ENCODE measurements around the gene FGF7. TPM values are rescaled to one million over a fixed set of nuclear protein-coding genes. Genes with fewer than 3 reads are reported as not detected.
"Not testable (repeated sequence)": the region's sequence is repeated elsewhere in the genome, so short reads cannot be mapped to it uniquely, and the experiment has no call there.

Gene FGF7
- total RNA-seq, 1 donor from 2014 or later = 35.0 TPM

DNA sequence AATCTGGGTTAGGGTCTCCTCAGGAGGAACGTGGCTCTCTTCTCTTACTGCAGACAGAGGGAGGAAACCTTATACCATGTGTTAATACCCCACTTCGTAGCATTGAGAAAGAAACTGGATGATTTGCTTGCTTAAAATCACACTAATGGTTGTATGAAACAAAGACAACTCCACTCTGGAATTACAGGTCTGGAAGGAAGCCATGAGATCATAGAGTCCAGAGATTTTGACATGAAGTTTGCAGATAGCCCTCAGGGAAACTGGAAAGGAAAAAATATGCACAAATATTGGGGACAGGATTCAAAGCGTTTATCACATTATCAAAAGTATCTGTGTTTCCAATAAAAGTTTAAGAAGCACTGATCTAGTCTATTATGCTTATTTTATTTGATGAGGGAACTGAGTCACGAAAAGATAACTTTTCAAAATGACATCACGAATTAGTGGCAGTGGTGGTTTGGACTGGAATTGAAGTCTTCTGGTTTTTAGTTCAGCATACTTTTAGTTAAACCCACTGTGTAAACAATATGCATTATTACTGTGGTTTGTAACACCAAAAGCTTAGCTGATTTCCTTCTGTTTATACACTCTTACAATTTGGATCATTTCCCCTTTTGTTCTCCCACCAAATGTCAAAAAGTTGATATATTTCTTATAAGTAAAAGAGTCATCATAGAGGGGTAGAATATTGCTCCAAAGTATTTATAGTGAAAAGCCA, 16.8 kb downstream of the FGF7 start:
- DNase-seq = no peak

GRCh38 chr15:49441356-49441755, 18.3 kb downstream of the FGF7 start:
- DNase-seq = no peak

- no peak for DNase-seq
These were observed 18.8 kb downstream of the FGF7 start for GRCh38 chr15:49441816-49442215.

DNA sequence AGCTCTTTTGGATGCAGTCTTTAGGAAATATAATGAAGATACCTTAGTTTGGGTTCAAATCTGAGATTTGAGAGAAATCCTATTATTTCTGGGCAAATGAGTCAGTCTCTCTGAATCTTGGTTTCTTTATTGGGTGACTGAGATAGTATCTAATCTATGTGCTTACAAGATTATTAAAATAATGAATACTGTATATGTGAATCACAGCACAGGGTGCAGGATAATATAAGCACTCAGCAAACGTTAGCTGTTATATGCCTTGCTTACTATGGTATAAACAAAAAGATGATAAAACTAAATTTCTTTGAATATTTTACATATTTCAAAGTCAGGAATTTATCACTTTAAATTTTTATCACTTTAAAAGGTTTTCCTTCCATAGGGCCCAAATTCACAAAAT, 29.6 kb downstream of the FGF7 start:
- DNase-seq = no peak

GRCh38 chr15:49456166-49456565, 33.1 kb downstream of the FGF7 start:
- no peak for DNase-seq

DNA sequence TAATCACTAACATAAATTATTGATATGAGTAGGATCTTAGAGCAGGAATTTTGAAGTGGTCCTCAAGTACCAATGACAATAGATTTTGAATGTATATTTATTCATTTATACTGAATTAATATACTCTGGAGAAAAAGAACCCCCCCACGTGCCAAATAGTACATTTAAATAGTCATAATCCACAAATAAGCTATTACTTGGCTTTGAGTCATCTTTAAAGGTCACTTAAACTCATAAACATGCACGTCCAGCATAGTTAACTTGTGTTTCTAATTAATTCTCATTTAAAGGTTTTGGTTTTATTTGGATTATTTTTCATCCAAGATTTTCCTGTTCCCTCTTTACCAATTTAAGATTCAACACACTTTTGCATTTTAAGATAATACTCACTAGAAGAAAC, 35.1 kb downstream of the FGF7 start:
- DNase-seq = no peak

DNA sequence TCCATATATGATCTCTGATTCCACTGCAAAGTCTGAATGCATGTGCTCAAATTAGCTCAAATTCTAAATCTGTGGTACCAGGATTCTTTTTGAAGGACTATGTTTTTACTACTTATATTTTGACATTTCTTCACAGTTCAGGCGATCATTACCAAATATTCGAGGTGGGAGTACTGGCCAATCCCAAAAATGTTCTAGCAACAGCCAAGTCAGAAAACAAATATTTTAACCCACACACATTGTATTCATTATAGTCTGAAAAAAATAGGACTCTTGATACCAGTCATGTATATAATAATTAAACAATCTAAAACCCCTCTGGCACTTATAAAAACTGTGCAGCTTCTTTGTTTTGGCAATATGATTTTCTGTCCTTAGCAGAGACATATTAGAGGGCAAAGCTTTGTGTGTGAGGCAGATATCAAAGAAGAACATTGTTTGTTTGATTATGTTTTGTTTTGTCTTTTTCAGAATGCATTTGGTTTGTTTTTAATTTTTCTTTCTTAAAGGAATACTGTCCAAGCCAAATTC, 37.4 kb downstream of the FGF7 start:
- DNase-seq = no peak

GRCh38 chr15:49462232-49462844, 39.3 kb downstream of the FGF7 start:
- DNase-seq = no peak

GRCh38 chr15:49464522-49464921, 41.5 kb downstream of the FGF7 start:
- no peak for DNase-seq

DNA sequence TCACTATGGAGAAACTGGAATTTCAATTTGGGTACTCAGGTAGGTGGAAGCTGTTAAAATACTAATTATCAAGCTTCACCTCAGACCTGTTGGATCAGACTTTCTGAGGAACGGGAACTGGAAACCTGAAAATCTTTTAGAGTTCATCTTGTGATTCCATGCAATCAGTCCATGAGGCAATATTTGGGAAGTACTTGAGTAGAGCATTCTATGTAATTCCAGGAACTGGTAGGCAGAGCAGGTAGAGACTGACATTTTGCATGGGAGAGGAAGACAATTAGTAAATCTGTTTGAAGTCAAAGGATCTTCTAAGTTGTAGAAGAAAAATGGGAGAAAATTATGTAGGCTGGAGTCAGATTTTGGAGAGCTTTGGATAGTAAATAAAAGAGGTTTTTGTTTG, 43.1 kb downstream of the FGF7 start:
- no peak for DNase-seq

DNA sequence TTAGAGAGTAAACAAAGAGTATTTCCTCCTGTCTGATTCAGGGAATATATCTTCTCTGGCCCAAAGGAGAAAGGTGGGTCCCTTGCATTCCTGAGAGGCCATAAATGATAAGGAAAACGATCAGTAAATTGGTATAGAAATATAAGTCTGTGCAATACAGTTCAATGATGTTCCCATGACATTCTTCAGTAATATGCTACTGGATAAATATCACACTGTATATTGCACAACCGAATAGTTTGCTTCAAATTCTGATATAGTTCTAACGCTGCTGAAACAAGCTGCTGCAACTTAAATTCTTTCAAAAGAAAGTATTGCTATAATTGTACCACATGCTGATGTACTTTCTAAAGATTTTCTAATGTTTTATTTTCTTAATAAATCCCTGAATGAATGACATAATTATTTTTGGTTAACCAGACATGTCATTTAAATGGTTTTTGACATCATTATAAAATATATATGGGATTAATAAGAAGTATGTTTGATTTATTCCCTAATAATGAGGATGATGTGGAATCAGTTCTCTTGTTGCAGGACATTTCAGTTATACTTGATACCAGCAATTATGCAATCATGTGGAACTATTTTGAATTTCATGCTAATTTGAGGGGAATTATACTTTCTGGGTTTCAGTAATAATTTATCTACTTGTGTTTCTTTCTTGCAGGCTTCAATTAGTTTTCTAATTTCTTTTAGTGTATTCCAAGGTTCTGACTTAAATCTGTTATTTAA, 44.9 kb downstream of the FGF7 start:
- DNase-seq = no peak

- DNase-seq = peak; percentile 49
These were observed 45.4 kb downstream of the FGF7 start for GRCh38 chr15:49468481-49468839.

DNA sequence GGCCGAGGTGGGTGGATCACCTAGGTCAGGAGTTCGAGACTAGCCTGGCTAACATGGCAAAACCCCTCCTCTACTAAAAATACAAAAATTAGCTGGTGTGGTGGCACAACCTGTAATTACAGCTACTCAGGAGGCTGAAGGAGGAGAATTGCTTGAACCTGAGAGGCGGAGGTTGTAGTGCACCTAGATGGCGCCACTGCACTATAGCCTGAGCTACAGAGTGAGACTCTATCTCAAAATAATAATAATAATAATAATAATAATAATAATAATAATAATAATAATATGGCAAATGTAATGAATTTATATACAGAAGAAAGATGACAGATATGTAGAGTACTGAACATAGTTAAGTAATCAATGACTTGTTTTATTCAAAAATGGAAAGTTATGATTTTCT, 48.2 kb downstream of the FGF7 start:
- not testable (repeated sequence) for DNase-seq

DNA sequence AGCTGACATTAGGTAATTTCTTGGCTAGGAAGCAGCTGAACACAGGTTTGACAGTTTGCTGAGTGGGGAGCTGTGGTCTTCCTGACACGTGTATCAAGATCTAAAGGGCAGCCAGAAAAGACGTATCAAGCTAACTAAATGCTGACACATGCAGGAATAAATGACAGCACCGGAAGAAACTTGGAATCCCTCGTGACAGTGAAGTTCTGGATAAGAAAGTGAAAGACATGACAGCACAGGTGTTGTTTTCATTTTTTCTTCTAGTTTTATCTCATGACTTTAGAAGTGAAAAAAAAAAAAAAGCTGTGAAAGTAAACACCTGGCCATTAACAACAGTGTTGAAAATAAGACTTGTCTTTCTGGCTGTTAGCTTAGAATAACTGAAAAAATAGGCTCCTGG, 48.7 kb downstream of the FGF7 start:
- peak; percentile 45 for DNase-seq

DNA sequence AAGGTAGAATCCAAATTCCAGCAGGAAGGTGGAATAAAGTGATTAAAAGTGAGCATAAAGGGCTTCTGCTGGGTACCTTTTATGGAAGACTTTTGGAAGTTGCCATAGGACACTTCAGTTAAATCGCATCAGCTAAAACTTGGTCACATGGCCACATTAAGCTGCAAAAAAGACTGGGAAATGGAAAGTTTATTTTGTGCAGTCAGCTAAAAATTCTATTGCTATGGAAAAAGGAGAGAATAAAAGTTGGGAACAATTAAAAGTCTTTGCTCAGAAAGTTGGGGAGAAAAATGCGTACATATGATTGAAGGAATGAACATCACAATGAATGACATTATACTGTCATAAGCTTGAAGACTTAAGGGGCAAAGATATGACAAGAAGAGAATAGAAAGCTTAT, 49.3 kb downstream of the FGF7 start:
- DNase-seq = no peak

- DNase-seq = no peak
These were observed 50.0 kb downstream of the FGF7 start for GRCh38 chr15:49473031-49473430.

- DNase-seq = not testable (repeated sequence)
These were observed 55.0 kb downstream of the FGF7 start for GRCh38 chr15:49478021-49478420.

DNA sequence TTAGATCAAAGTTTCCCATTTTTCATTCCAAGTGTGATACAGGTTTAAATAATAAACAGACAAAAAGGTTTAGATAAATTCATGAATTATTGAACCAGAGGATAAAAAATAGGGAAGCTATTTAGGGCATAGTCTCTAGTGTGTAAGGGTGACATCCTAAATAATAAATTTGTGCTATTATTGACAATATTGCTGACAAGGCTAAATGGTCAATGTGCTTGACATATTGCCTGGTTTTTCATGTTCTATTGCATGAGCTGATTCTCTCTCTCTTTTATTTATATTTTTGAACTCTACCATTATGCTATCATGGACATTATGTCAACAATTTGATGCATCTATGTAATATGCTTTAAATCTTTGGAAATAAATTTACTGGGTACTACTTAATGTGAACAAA, 55.9 kb downstream of the FGF7 start:
- DNase-seq = not testable (repeated sequence)

DNA sequence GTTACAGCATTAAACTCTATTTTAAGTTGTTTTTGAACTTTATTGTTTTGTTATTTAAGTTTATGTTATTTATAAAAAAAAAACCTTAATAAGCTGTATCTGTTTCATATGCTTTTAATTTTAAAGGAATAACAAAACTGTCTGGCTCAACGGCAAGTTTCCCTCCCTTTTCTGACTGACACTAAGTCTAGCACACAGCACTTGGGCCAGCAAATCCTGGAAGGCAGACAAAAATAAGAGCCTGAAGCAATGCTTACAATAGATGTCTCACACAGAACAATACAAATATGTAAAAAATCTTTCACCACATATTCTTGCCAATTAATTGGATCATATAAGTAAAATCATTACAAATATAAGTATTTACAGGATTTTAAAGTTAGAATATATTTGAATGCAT, 62.4 kb downstream of the FGF7 start:
- peak; percentile 31 for DNase-seq

DNA sequence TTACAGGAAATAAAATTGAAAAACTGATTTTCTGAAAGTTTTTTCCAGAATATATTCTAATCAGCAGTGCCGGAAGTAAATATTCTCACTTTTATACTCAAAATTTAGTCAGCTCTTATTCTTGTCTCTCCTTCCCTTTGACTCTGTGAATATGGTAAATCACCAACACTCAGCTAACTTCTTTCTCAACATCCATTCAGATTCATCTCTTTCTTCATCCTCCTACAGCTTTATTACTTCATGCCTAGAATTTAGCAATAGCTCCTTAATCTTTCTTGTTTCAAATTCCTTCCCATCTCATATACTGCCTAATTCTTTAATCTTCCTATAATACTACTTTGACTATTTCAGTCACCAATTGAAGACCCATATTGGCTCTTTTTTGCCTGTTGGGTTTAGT, 67.9 kb downstream of the FGF7 start:
- DNase-seq = no peak

GRCh38 chr15:49492151-49492550, 69.1 kb downstream of the FGF7 start:
- no peak for DNase-seq

- no peak for DNase-seq
These were observed 69.8 kb downstream of the FGF7 start for GRCh38 chr15:49492830-49493229.

DNA sequence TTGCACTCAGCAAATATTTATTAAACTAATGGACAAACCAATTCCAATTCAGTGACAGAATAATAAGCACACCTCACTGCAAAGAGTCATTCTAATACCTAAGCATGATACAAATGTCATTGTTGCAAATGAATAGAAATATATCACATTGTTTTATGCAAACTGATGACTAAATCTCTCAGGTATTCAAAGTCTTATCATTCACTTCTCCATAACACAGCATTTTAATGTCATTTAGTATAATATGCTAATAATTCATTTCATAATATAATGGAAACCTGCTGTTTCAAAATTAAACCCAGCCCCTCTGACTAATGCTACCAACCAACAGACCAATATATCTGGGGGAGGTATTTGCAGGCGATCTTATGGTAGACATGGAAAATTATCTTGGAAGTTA, 71.8 kb downstream of the FGF7 start:
- no peak for DNase-seq
